Rectal smooth muscle tissue (tissue), 1 donor: ENCODE results near the gene CAPN9.

Experiments used
- H3K27ac ChIP-seq: one replicate; pipeline ENCODE4 v1.7.0; 2013; ENCODE audit warnings: low read depth, low read length, inconsistent platforms
- H3K27me3 ChIP-seq: one replicate; pipeline ENCODE4 v1.7.0; 2013; ENCODE audit warnings: low read length; ENCODE audit not compliant: control insufficient read depth, insufficient read depth
- H3K36me3 ChIP-seq: one replicate; pipeline ENCODE4 v1.7.0; 2013; ENCODE audit warnings: low read length; ENCODE audit not compliant: control insufficient read depth, insufficient read depth
- H3K4me1 ChIP-seq: one replicate; pipeline ENCODE4 v1.7.0; 2013; ENCODE audit warnings: low read length; ENCODE audit not compliant: control insufficient read depth, insufficient read depth
- H3K4me3 ChIP-seq: one replicate; pipeline ENCODE4 v1.7.0; 2013; ENCODE audit warnings: low read length
- H3K9ac ChIP-seq: one replicate; pipeline ENCODE4 v1.7.0; 2013; ENCODE audit warnings: low read length

CAPN9 gene

DNA sequence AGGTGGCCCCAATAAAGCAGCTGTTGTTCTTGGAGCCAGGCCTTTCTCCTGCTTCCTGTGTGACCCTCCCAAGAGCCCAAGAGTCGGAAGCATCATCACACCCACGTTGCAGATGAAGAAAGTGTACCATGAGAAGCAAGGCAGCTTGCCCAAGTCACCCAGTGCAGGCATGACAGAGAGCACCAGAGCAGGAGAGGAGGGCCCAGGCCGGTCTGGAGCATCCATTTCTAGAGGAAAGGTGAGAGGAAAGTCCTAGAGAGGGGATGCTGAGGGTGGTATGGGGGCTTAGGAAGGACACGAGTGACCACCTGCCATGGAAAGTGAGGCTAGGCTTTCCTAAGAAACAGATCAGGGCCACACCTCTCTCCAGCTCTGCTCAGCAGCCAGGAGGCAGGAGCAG, 74.2 kb downstream of the CAPN9 start:
- peaks cover 6% of the 10 kb centered on the region for H3K4me1 ChIP-seq
- no peaks in the 10 kb centered on the region for H3K27me3 ChIP-seq
- H3K27ac ChIP-seq, result no peak overlapping the region
- H3K9ac ChIP-seq, result no peak overlapping the region
- no peak overlapping the region for H3K4me3 ChIP-seq
- no peaks in the 10 kb centered on the region for H3K36me3 ChIP-seq

DNA sequence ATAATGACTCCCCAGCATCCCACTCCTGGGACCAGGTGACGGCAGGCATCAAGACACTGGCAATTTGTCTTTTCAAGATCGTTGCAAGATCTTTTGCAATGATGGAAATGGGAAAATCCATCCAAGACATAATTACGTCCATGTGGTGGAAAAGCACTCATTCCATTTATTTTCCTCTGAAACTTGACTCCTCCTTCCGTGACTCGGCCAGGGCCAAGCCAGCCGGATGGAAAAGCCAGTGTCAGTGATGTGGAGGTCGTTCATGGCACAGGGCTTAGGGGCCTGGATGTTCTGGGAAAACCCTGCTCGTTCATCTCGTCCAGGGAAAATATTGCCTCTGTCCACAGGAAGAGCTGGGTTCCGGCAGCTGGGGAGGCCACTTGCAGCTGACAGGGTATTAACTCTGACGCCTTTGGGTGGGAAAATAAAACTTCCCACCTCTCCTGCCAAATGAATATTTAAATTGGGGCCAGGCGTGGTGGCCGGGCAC, 74.9 kb downstream of the CAPN9 start:
- Histone ChIP-seq H3K36me3 (no peaks in the 10 kb centered on the region), H3K9ac (no peak overlapping the region), H3K4me1 (peaks cover 6% of the 10 kb centered on the region), H3K27ac (no peak overlapping the region), H3K4me3 (no peak overlapping the region), H3K27me3 (no peaks in the 10 kb centered on the region)

DNA sequence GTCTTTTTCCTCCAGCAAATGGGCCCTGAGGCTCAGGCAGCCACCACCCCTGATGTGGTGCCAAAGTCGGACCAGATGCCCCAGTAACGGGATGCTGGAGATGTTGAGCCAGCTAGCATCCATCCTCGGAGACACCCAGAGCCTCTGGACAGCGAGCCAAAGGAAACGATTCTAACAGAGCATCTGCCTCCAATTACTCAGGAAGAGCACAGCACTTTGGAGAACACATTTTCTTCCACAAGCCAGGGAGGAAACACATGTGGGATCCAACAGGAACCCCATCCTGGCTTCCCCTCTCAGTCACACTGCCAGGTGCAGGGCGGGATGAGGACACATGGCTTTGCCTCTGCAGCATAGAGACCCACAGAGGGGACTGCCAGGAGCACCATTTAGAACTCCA, 76.2 kb downstream of the CAPN9 start:
- H3K4me1 ChIP-seq, result peaks cover 6% of the 10 kb centered on the region
- no peaks in the 10 kb centered on the region for H3K27me3 ChIP-seq
- no peak overlapping the region for H3K4me3 ChIP-seq
- H3K27ac ChIP-seq, result no peak overlapping the region
- no peak overlapping the region for H3K9ac ChIP-seq
- H3K36me3 ChIP-seq, result no peaks in the 10 kb centered on the region

DNA sequence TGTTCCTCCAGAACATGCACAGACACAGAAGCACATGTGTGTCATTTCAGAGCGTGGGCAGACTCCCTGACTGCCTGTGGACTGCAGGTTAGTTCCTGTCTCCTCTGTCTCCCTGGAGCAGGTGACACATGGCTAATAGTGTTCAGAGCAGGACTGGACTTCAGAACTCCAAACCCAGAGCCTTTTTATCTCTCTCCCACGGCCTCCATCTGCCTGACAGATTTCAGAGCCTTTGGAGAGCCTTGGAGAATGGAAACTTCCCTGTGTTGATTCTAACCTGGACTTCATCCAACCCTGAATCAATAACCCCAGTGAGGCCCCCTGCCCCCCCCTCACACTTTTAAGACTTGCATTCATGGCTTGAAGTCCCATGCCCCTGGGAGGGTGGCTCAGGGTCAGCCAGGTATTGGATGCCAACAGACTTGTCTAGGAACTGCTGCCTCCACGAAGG, 76.8 kb downstream of the CAPN9 start:
- no peak overlapping the region for H3K9ac ChIP-seq
- H3K4me3 ChIP-seq, result no peak overlapping the region
- no peaks in the 10 kb centered on the region for H3K36me3 ChIP-seq
- H3K27me3 ChIP-seq, result no peaks in the 10 kb centered on the region
- H3K27ac ChIP-seq, result no peak overlapping the region
- peaks cover 6% of the 10 kb centered on the region for H3K4me1 ChIP-seq

DNA sequence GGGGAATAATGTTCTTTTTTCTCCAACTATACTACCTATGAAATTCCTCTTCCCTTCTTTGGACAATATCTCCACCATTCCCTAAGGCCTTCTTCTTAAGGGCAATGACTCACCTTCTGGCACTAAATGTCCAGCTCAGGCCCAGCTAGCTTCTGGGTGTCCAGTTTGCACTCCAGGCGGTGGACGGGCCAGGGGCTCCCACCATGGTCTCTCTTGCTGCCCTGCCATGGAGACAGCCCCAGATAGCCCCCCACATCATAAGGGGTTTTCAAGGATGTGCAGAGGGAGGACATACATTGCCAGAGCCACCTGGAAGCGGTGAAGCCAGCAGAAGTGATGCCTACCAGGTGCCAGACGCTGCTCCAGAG, 77.3 kb downstream of the CAPN9 start:
- Histone ChIP-seq H3K27ac (no peak overlapping the region), H3K4me1 (peaks cover 6% of the 10 kb centered on the region), H3K27me3 (no peaks in the 10 kb centered on the region), H3K36me3 (no peaks in the 10 kb centered on the region), H3K9ac (no peak overlapping the region), H3K4me3 (no peak overlapping the region)

DNA sequence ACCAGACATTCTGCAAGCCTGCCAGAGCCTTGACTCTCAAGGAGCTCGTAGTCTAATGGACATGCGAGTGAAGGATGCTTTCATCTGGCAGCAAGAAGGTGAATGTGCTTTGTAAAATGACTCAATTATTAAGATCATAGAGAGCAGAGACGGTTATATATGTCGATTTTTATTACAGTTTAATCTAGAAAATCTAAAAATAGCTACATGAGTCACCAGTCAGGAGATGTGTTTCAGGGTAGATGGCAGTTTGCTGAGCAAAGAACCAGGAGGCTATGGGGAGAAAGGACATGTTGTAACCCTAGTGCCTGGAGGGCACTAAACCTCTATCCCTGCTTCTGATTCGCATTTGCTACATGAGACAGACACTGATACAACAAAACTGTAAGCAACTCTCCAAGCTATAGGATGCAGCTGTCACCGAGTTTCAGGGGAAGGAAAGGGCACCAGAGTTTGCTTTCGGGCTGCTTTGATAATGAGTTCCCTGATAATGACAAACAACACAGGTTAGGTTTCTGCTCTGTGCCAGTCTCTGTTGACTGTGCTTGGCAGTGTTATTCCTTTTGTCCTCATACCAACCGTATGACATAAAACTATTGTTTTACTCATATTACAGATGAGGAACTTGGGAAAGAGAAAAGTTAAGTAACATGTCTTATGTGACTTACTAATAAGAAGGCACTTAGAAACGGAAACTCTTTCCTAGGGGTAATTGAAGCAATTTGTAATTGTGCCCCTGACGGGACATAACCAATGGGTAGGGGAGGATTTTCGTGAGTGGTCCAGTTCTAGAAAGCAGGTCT, 77.9 kb downstream of the CAPN9 start:
- H3K36me3 ChIP-seq, result no peaks in the 10 kb centered on the region
- no peak overlapping the region for H3K9ac ChIP-seq
- peaks cover 6% of the 10 kb centered on the region for H3K4me1 ChIP-seq
- H3K4me3 ChIP-seq, result no peak overlapping the region
- H3K27ac ChIP-seq, result no peak overlapping the region
- H3K27me3 ChIP-seq, result no peaks in the 10 kb centered on the region

DNA sequence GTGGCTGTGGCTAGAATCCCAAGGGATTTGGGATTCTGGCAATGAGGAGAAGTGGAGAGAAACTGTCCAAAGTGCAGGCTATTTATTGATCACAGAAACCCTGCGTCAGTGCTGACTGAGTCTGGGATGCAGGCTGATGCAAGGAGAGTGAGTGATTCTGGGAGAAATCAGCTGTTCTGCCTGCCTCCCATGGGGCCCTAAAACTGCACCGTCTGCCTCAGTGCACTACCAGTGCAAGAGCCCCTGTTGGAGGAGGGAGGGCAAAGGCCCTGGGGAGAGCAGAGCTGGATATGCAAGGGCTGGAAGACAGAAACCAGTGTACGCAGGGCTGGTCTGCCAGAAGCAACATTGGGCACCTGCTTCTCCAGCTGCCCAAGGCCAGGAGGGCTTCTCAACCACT, 78.6 kb downstream of the CAPN9 start:
- no peak overlapping the region for H3K4me3 ChIP-seq
- no peaks in the 10 kb centered on the region for H3K27me3 ChIP-seq
- no peaks in the 10 kb centered on the region for H3K36me3 ChIP-seq
- H3K9ac ChIP-seq, result no peak overlapping the region
- H3K4me1 ChIP-seq, result peaks cover 6% of the 10 kb centered on the region
- no peak overlapping the region for H3K27ac ChIP-seq

DNA sequence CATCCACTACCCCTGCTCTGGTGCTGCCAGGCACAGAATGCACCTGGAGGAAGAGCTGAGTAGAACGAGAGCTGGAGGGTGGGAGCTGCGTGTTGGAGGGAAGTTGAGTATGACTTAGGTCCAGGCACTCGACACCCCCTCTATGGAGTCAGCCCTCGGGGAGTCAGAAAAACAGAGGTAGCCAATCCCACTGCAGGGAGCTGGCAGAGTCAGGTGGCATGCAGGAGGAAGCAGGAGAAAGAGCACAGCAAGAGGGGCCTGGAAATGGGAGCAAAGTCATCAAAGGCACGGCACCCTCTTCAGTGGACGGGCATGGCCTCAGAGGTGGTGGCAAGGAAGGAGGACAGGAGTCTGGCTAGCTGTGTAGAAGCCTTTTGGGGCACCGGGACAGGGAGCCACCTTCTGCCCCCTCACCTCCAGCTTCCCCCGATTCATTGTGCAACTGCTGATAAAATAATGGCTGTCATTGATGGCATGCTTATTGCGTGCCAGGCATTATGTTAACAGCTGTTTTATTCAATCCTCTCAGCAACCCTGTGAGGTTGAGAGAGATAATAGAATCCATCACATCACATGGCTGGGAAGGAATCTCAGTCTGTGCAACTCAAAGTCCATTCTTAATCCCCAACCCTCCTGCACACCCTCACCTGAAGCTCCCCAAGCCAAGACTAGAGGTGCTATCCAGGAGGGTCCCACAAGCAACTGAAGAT, 79.1 kb downstream of the CAPN9 start:
- Histone ChIP-seq H3K4me3 (no peak overlapping the region), H3K9ac (no peak overlapping the region), H3K36me3 (no peaks in the 10 kb centered on the region), H3K27me3 (no peaks in the 10 kb centered on the region), H3K27ac (no peak overlapping the region), H3K4me1 (peaks cover 6% of the 10 kb centered on the region)

DNA sequence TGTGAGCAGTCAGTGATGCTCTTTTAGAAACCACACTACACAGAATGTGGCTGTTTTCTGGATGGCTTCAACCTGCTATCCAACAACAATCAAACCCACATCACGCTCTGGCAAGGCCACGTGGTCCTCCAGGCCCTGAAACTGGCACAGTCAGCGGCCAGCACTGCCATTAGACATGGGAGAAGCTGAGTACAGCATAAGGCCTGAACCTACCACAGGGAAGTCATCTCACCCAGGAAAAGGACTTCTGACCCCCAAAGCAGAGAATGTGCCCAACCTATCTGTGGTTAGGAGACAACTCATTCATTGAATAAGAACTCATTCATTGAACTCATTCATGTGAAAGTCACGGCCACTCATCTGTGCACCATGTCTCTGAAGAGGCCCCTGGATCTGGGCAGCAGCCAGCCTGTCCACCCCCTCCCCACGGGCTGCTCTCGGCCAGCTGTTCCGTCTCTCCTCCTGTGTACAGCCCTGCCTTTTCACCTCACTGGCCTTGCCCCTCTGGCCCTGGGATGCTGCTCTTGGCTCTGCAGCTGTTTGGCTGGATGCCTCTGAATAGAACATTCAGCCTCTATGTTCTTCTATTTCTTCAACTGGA, 80.0 kb downstream of the CAPN9 start:
- Histone ChIP-seq H3K27ac (no peak overlapping the region), H3K4me1 (peaks cover 13% of the 10 kb centered on the region), H3K27me3 (no peaks in the 10 kb centered on the region), H3K36me3 (no peaks in the 10 kb centered on the region), H3K4me3 (no peak overlapping the region), H3K9ac (no peak overlapping the region)

DNA sequence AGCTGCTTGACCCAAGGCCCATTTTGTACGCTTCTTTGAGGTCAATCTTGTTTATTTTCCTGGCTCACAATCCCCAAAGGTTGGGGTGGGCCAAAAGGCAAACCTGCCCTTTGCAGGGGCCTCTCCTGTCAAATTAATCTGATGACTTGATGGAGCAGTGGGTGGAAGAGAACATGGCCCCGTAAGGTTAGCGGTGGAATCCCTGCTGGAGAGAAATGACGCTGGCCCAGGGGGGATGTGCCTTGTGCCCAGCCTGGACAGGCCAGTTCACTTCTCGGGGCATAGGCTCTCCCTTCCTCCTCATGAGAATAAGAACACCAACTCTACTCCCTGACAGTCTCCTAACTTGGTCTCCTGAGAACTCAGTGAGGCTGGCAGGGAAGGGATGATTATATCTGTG, 80.6 kb downstream of the CAPN9 start:
- H3K4me3 ChIP-seq, result no peak overlapping the region
- no peak overlapping the region for H3K9ac ChIP-seq
- H3K36me3 ChIP-seq, result no peaks in the 10 kb centered on the region
- peak overlapping the region; percentile 6 for H3K27ac ChIP-seq
- H3K4me1 ChIP-seq, result peaks cover 17% of the 10 kb centered on the region
- H3K27me3 ChIP-seq, result no peaks in the 10 kb centered on the region

DNA sequence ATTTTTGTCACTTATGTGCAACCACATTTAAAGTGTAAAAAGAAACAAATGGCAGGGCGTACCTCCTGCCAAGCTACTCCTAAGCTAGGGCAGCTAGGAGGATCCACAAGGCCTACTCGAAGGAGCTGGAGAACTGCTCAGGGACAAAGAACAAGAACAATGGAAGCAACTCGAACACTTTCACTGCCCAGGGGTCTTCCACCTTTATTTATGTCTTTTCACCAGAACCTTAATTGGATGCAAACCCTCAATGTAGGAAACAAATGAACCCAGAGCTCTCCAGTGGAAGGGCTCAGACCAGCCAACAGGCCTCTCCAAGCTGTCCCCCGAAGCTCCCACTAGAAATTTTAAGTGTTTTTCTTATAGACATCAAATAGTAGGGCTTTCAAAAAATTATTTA, 81.2 kb downstream of the CAPN9 start:
- Histone ChIP-seq H3K27ac (no peak overlapping the region), H3K4me3 (no peak overlapping the region), H3K36me3 (no peaks in the 10 kb centered on the region), H3K9ac (no peak overlapping the region), H3K27me3 (no peaks in the 10 kb centered on the region), H3K4me1 (peaks cover 17% of the 10 kb centered on the region)

DNA sequence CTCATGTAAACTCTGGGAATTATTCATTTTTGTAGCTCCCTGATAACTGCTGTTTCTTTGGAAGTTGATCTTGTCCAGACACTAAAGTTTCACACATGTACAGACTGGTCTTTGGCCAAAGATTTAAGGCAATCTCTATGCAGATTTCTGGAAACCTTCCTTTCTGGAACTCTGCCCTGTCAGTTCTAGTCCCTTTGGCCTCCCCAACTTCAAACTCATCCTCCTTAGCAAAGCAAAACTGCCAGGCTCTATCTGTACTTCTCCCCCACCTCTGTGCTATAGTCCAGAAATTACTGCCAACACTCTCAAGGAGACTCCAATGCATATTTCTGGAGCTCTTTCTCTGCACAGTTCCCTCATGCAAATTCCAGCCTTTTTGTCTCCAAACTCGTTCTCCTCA, 84.6 kb downstream of the CAPN9 start:
- Histone ChIP-seq H3K9ac (no peak overlapping the region), H3K27ac (no peak overlapping the region), H3K27me3 (no peaks in the 10 kb centered on the region), H3K4me3 (no peak overlapping the region), H3K4me1 (peaks cover 13% of the 10 kb centered on the region), H3K36me3 (no peaks in the 10 kb centered on the region)
